ENCODE measurements around the gene POLN.
A peak's percentile ranks its signal among the peaks of the same experiment; 100 is the strongest.
"Not testable (repeated sequence)": the region's sequence is repeated elsewhere in the genome, so short reads cannot be mapped to it uniquely, and the experiment has no call there.

Gene POLN

GRCh38 chr4:2041239-2042130 is 200.4 kb downstream of the POLN start:
- no peak overlapping the region for H3K27ac ChIP-seq
- TF ChIP-seq CTCF (IDR thresholded peaks at IDR 0.05) = no peak
- H3K4me3 ChIP-seq = peak overlapping the region; percentile 89
- DNase-seq (ENCODE audit: low spot score) = no peak

- TF ChIP-seq CTCF (IDR thresholded peaks at IDR 0.05) = no peak
- Histone ChIP-seq H3K27ac (no peak overlapping the region), H3K4me3 (peak overlapping the region; percentile 89)
- no peak for DNase-seq (ENCODE audit: low spot score)
These were observed 201.3 kb downstream of the POLN start for GRCh38 chr4:2040391-2041238.

GRCh38 chr4:2036866-2037265 is 205.1 kb downstream of the POLN start:
- DNase-seq (ENCODE audit: low spot score) = no peak
- TF ChIP-seq CTCF (IDR thresholded peaks at IDR 0.05) = no peak
- Histone ChIP-seq H3K27ac (no peak overlapping the region), H3K4me3 (no peak overlapping the region)

GRCh38 chr4:2036327-2036726 is 205.6 kb downstream of the POLN start:
- TF ChIP-seq CTCF (IDR thresholded peaks at IDR 0.05) = no peak
- Histone ChIP-seq H3K27ac (no peak overlapping the region), H3K4me3 (no peak overlapping the region)
- DNase-seq (ENCODE audit: low spot score) = no peak

GRCh38 chr4:2031161-2031560 is 210.8 kb downstream of the POLN start:
- DNase-seq (ENCODE audit: low spot score); H3K4me3 ChIP-seq; H3K27ac ChIP-seq: not testable (repeated sequence)

GRCh38 chr4:2027120-2027519 is 214.8 kb downstream of the POLN start:
- not testable (repeated sequence) for H3K27ac ChIP-seq; H3K4me3 ChIP-seq; DNase-seq (ENCODE audit: low spot score)

- no peak for TF ChIP-seq CTCF (IDR thresholded peaks at IDR 0.05)
- no peak overlapping the region for H3K27ac ChIP-seq
- no peak overlapping the region for H3K4me3 ChIP-seq
- DNase-seq (ENCODE audit: low spot score) = no peak
These were observed 216.1 kb downstream of the POLN start for GRCh38 chr4:2025817-2026216.

GRCh38 chr4:2024683-2025082 is 217.2 kb downstream of the POLN start:
- Histone ChIP-seq H3K27ac (no peak overlapping the region), H3K4me3 (no peak overlapping the region)
- no peak for TF ChIP-seq CTCF (IDR thresholded peaks at IDR 0.05)
- no peak for DNase-seq (ENCODE audit: low spot score)
